HEK293 (cell line): ENCODE data around the gene PDGFA.

Experiments
- CTCF ChIP-seq: fragments of 450-650 bp; formaldehyde crosslinking; IDR thresholded peaks from 2 replicates; pipeline ENCODE4 v1.5.1; 2016; ENCODE audit warnings: missing biosample characterization, missing genetic modification characterization
- ELK4 ChIP-seq: IDR thresholded peaks from 2 replicates; pipeline ENCODE4 v1.6.1; 2011; ENCODE audit warnings: mild to moderate bottlenecking, low read depth, low read length, borderline replicate concordance
- YY1 ChIP-seq: fragments of 450-650 bp; formaldehyde crosslinking; IDR thresholded peaks from 2 replicates; pipeline ENCODE4 v1.5.1; 2018; ENCODE audit warnings: missing biosample characterization, missing genetic modification characterization
- ZBTB11 ChIP-seq: fragments of 450-650 bp; formaldehyde crosslinking; conservative IDR thresholded peaks from 2 replicates; pipeline ENCODE4 v1.5.1; 2016; ENCODE audit warnings: low read depth, missing biosample characterization, missing genetic modification characterization
- ZNF146 ChIP-seq: fragments of 450-650 bp; formaldehyde crosslinking; IDR thresholded peaks from 2 replicates; pipeline ENCODE4 v1.5.1; 2016; ENCODE audit warnings: missing biosample characterization, missing genetic modification characterization
- ZNF23 ChIP-seq: fragments of 450-650 bp; formaldehyde crosslinking; IDR thresholded peaks from 2 replicates; pipeline ENCODE4 v1.5.1; 2016; ENCODE audit warnings: missing biosample characterization, missing genetic modification characterization, borderline replicate concordance
- ZNF280C ChIP-seq: fragments of 450-650 bp; formaldehyde crosslinking; IDR thresholded peaks from 2 replicates; pipeline ENCODE4 v1.5.1; 2016; ENCODE audit warnings: missing biosample characterization, missing genetic modification characterization
- ZNF311 ChIP-seq: fragments of 450-650 bp; formaldehyde crosslinking; IDR thresholded peaks from 2 replicates; pipeline ENCODE4 v1.5.1; 2017; ENCODE audit warnings: missing biosample characterization, missing genetic modification characterization, borderline replicate concordance
- ZNF670 ChIP-seq: fragments of 450-650 bp; formaldehyde crosslinking; IDR thresholded peaks from 2 replicates; pipeline ENCODE4 v1.5.1; 2016; ENCODE audit warnings: missing biosample characterization, missing genetic modification characterization, low read depth

GRCh38 chr7:480531-481218 is 39.0 kb downstream of the PDGFA start:
- TF ChIP-seq CTCF (tag by site-specific recombination) = no peak
- no peak for TF ChIP-seq ZNF146 (tag by site-specific recombination)
- TF ChIP-seq ZNF670 (tag by site-specific recombination) = no peak
- TF ChIP-seq ZNF23 = no peak
- no peak for TF ChIP-seq ZNF280C (tag by site-specific recombination)
- no peak for TF ChIP-seq ELK4
- TF ChIP-seq ZNF311 (tag by site-specific recombination) = no peak
- TF ChIP-seq YY1 = no peak
- no peak for TF ChIP-seq ZBTB11 (tag by site-specific recombination)
